Neural progenitor cell (in vitro differentiated cells): ENCODE results near the gene UTRN. TPM values are rescaled to one million over a fixed set of nuclear protein-coding genes. Genes with fewer than 3 reads are reported as not detected.

Experiments used
- DNase-seq: peaks from one replicate; pipeline ENCODE4 v3.0.0-alpha.2; 2016; ENCODE audit warnings: low spot score
- H2AFZ ChIP-seq: fragments of 200-600 bp; sonication (generic); replicated peaks from 2 replicates; pipeline ENCODE4 v1.6.1; 2016; ENCODE audit warnings: antibody characterized with exemption
- H3F3A ChIP-seq: fragments of 200-600 bp; sonication (generic); 2 replicates; pipeline ENCODE4 v1.6.1; 2016; ENCODE audit warnings: antibody characterized with exemption, low read depth
- H3K27ac ChIP-seq: fragments of 200-600 bp; sonication (generic); 2 replicates; pipeline ENCODE4 v1.5.1; 2016; ENCODE audit warnings: mild to moderate bottlenecking
- H3K27me3 ChIP-seq: fragments of 200-600 bp; sonication (generic); 2 replicates; pipeline ENCODE4 v1.6.1; 2016; ENCODE audit warnings: mild to moderate bottlenecking, moderate library complexity
- H3K36me3 ChIP-seq: fragments of 200-600 bp; sonication (generic); 2 replicates; pipeline ENCODE4 v1.5.1; 2016
- H3K4me1 ChIP-seq: fragments of 200-600 bp; sonication (generic); 2 replicates; pipeline ENCODE4 v1.6.1; 2016; ENCODE audit warnings: mixed run types
- H3K4me2 ChIP-seq: fragments of 200-600 bp; sonication (generic); 2 replicates; pipeline ENCODE4 v1.6.1; 2016
- H3K4me3 ChIP-seq: fragments of 200-600 bp; sonication (generic); 2 replicates; pipeline ENCODE4 v1.5.1; 2016
- H3K79me2 ChIP-seq: fragments of 200-600 bp; sonication (generic); 2 replicates; pipeline ENCODE4 v1.6.1; 2016; ENCODE audit warnings: low read depth
- H3K9ac ChIP-seq: fragments of 200-600 bp; sonication (generic); 2 replicates; pipeline ENCODE4 v1.6.1; 2016
- H3K9me3 ChIP-seq: fragments of 200-600 bp; sonication (generic); 2 replicates; pipeline ENCODE4 v1.5.1; 2016; ENCODE audit warnings: low read depth
- H4K20me1 ChIP-seq: fragments of 200-600 bp; sonication (generic); 2 replicates; pipeline ENCODE4 v1.6.1; 2016; ENCODE audit warnings: low read depth
- H3K27ac Mint-ChIP-seq: 3 replicates; pipeline ENCODE4 v1.8.0; 2021; ENCODE audit warnings: mixed read lengths
- H3K27me3 Mint-ChIP-seq: 2 replicates; pipeline ENCODE4 v1.8.0; 2022; ENCODE audit warnings: low read depth, mild to moderate bottlenecking, inconsistent platforms, moderate library complexity, mixed read lengths; ENCODE audit not compliant: insufficient read depth
- H3K36me3 Mint-ChIP-seq: 3 replicates; pipeline ENCODE4 v1.8.0; 2021; ENCODE audit warnings: mixed read lengths
- H3K4me1 Mint-ChIP-seq: 3 replicates; pipeline ENCODE4 v1.8.0; 2021; ENCODE audit warnings: mixed read lengths
- H3K4me3 Mint-ChIP-seq: 3 replicates; pipeline ENCODE4 v1.8.0; 2021; ENCODE audit warnings: mild to moderate bottlenecking, moderate library complexity, mixed read lengths
- H3K9me3 Mint-ChIP-seq: 3 replicates; pipeline ENCODE4 v1.8.0; 2020; ENCODE audit warnings: mixed read lengths
- EZH2 ChIP-seq: fragments of 200-600 bp; sonication (generic); IDR thresholded peaks from 2 replicates; pipeline ENCODE4 v1.6.1; 2017; ENCODE audit warnings: antibody characterized with exemption, mild to moderate bottlenecking, moderate library complexity
- EZH2phosphoT487 ChIP-seq: fragments of 200-600 bp; sonication (generic); IDR thresholded peaks from 2 replicates; pipeline ENCODE4 v1.6.1; 2017; ENCODE audit warnings: antibody characterized with exemption
- total RNA-seq: library from RNA; depleted of rRNA; stranded (reverse); fragments of >200 nt; gene quantifications from 2 replicates; pipeline ENCODE4 v1.2.3, GENCODE V29; 2015; ENCODE audit warnings: low replicate concordance
- TF ChIP-seq, protein P1 (sequence below): fragments of 200-600 bp; sonication (generic); IDR thresholded peaks from 2 replicates; pipeline ENCODE4 v1.5.1; 2017; ENCODE audit warnings: antibody characterized with exemption, mild to moderate bottlenecking

Gene UTRN
- total RNA-seq, 1 donor from 2014 or later, result 44.3 TPM

DNA sequence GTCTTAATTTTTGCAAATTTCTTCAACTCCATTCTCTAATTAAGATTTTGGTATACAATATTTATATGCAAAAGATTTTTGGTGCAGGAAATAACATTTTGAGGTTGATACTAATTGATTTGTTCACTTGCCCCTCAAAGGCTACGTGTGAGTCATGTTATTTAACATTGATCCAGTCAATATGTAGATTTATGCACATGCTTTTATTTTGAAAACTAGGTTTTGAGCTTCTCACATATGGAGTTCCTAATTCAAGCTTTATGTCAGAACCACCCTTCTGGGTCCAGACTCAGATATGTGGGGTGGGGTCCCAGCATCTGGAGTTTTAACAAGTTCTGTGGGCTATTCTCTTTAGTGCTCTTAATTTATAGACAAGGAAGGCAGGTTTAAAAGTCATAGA, 13.8 kb downstream of the UTRN start:
- Histone ChIP-seq H3K27ac (no peak overlapping the region), H3K4me2 (no peak overlapping the region), H3K9me3 (no peaks in the 10 kb centered on the region), H3K79me2 (no peaks in the 10 kb centered on the region), H3K4me1 (peaks cover 6% of the 10 kb centered on the region), H3K27me3 (no peaks in the 10 kb centered on the region), H3K9ac (no peak overlapping the region), H3K36me3 (no peaks in the 10 kb centered on the region), H3K4me3 (no peak overlapping the region), H3F3A (peaks cover 3% of the 10 kb centered on the region), H2AFZ (no peak overlapping the region), H4K20me1 (no peaks in the 10 kb centered on the region)
- no peak for DNase-seq
- no peaks in the 10 kb centered on the region for H3K27me3 Mint-ChIP-seq
- TF ChIP-seq EZH2phosphoT487, result no peak
- TF ChIP-seq EZH2, result no peak
- H3K27ac Mint-ChIP-seq, result no peak overlapping the region
- H3K4me1 Mint-ChIP-seq, result peaks cover 6% of the 10 kb centered on the region
- no peak overlapping the region for H3K4me3 Mint-ChIP-seq
- peaks cover 4% of the 10 kb centered on the region for H3K9me3 Mint-ChIP-seq
- H3K36me3 Mint-ChIP-seq, result peaks cover 37% of the 10 kb centered on the region

DNA sequence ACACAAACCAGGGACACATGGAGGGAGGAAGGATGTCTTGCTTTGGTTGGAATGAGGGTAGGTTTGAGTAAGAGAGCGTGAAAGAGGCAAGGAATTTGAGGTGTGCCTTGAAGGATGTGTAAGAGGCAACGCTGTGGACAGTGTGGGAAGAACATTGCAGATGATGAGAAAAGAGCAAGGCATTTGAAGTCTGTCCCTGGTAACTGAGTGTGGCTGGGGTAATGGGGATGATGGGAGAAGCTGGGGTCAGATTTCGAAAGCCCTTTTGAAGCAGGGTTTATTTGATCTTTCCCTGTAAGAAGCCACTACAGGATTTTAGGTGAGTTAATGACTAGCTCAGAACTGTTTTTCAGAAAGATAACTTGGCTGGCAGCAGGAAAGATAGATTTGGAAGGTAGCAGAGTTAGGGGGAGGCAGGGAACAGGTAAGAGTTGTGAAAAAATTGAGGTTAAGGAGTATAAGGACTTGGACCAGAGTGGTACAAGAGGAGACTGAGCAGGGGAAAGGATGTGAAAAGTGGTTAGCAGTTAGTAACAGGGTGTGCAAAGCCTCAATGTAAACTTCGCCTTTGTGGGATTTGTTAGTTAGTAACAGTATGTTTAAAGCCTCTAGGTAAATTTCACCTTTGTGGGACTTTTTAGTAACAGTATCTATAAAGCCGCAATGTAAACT, 17.7 kb downstream of the UTRN start:
- Mint-ChIP-seq H3K27me3 (no peaks in the 10 kb centered on the region), H3K4me3 (no peak overlapping the region), H3K27ac (peak overlapping the region; percentile 22), H3K36me3 (peaks cover 9% of the 10 kb centered on the region), H3K4me1 (peaks cover 8% of the 10 kb centered on the region), H3K9me3 (no peaks in the 10 kb centered on the region)
- H3K27ac ChIP-seq, result no peak overlapping the region
- H3K79me2 ChIP-seq, result peaks cover 18% of the 10 kb centered on the region
- no peaks in the 10 kb centered on the region for H3K9me3 ChIP-seq
- H3K4me3 ChIP-seq, result no peak overlapping the region
- no peaks in the 10 kb centered on the region for H3K36me3 ChIP-seq
- H3K4me1 ChIP-seq, result peaks cover 12% of the 10 kb centered on the region
- H3K9ac ChIP-seq, result no peak overlapping the region
- DNase-seq, result no peak
- no peaks in the 10 kb centered on the region for H3K27me3 ChIP-seq
- no peaks in the 10 kb centered on the region for H4K20me1 ChIP-seq
- no peak overlapping the region for H2AFZ ChIP-seq
- H3F3A ChIP-seq, result peaks cover 3% of the 10 kb centered on the region
- TF ChIP-seq, protein P1, sequence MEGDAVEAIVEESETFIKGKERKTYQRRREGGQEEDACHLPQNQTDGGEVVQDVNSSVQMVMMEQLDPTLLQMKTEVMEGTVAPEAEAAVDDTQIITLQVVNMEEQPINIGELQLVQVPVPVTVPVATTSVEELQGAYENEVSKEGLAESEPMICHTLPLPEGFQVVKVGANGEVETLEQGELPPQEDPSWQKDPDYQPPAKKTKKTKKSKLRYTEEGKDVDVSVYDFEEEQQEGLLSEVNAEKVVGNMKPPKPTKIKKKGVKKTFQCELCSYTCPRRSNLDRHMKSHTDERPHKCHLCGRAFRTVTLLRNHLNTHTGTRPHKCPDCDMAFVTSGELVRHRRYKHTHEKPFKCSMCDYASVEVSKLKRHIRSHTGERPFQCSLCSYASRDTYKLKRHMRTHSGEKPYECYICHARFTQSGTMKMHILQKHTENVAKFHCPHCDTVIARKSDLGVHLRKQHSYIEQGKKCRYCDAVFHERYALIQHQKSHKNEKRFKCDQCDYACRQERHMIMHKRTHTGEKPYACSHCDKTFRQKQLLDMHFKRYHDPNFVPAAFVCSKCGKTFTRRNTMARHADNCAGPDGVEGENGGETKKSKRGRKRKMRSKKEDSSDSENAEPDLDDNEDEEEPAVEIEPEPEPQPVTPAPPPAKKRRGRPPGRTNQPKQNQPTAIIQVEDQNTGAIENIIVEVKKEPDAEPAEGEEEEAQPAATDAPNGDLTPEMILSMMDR, result no peak
- TF ChIP-seq EZH2phosphoT487 (no peak), EZH2 (no peak)
- peak overlapping the region; percentile 33 for H3K4me2 ChIP-seq

DNA sequence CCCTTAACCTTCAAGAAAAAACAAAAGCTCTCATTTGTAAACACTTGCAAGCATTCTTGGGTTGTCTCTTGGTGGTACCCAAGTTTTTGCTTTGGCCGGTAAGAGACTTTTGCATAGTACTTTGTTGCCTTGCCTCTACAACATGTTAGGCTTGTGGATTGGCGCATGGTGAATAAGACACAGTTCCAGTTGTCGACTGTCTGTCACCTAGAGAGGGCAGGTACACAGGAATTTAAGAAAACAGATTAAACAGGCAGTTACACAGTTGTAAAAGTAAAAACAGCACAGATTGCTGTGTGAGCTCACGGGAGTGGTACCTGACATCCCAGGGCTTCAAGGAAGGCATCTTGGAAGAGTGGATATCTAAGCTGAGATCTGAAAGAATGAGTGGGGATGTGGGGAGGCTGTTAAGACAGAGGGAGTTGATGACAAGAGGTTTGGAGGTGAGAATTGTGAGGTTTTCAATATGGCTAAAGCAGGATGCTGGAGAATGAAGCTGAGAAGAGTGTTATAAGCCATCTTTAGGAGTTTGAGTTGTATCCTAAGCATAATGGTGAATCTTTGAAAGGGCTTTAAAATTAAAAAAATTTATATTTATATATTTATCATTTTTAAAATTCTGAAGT, 19.2 kb downstream of the UTRN start:
- H3K4me1 Mint-ChIP-seq, result peaks cover 9% of the 10 kb centered on the region
- no peak overlapping the region for H3K4me3 ChIP-seq
- H4K20me1 ChIP-seq, result no peaks in the 10 kb centered on the region
- no peaks in the 10 kb centered on the region for H3K36me3 ChIP-seq
- no peaks in the 10 kb centered on the region for H3K9me3 ChIP-seq
- H3K27ac ChIP-seq, result no peak overlapping the region
- TF ChIP-seq, protein P1, result no peak
- no peaks in the 10 kb centered on the region for H3K27me3 Mint-ChIP-seq
- H3K36me3 Mint-ChIP-seq, result peaks cover 19% of the 10 kb centered on the region
- no peak overlapping the region for H3K9ac ChIP-seq
- H3K27ac Mint-ChIP-seq, result no peak overlapping the region
- peaks cover 3% of the 10 kb centered on the region for H3F3A ChIP-seq
- H3K9me3 Mint-ChIP-seq, result no peaks in the 10 kb centered on the region
- H3K4me1 ChIP-seq, result peaks cover 15% of the 10 kb centered on the region
- H3K4me2 ChIP-seq, result no peak overlapping the region
- H3K27me3 ChIP-seq, result no peaks in the 10 kb centered on the region
- peaks cover 18% of the 10 kb centered on the region for H3K79me2 ChIP-seq
- H3K4me3 Mint-ChIP-seq, result no peak overlapping the region
- H2AFZ ChIP-seq, result no peak overlapping the region
- no peak for DNase-seq

DNA sequence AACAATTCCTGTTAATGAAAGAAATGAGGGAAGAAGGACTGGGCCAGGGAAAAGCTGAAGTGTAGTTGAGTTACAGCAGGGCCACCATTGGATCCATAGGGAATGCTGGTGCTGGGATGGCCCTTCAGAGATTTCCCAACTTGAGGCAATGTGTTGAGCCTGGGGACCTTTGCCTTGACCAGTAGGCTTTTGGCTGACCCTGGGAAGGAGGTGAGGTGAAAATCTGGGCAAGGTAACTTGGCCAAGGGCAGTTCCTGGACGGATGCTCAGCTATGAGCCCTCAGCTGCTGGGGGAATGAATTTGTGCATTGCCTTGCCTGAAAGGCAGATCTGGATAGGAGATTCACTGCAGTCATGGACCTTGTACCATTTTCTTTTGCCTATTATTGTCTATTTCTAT, 20.4 kb downstream of the UTRN start:
- Histone ChIP-seq H2AFZ (no peak overlapping the region), H3F3A (peaks cover 3% of the 10 kb centered on the region), H4K20me1 (no peaks in the 10 kb centered on the region), H3K27ac (no peak overlapping the region), H3K79me2 (peaks cover 18% of the 10 kb centered on the region), H3K4me3 (no peak overlapping the region), H3K9me3 (no peaks in the 10 kb centered on the region), H3K36me3 (no peaks in the 10 kb centered on the region), H3K4me2 (no peak overlapping the region), H3K4me1 (peaks cover 15% of the 10 kb centered on the region), H3K9ac (no peak overlapping the region), H3K27me3 (no peaks in the 10 kb centered on the region)
- TF ChIP-seq, protein P1, result no peak
- TF ChIP-seq EZH2phosphoT487 (no peak), EZH2 (no peak)
- peaks cover 9% of the 10 kb centered on the region for H3K4me1 Mint-ChIP-seq
- no peak overlapping the region for H3K4me3 Mint-ChIP-seq
- DNase-seq, result no peak
- H3K27ac Mint-ChIP-seq, result no peak overlapping the region
- H3K27me3 Mint-ChIP-seq, result no peaks in the 10 kb centered on the region
- H3K9me3 Mint-ChIP-seq, result no peaks in the 10 kb centered on the region
- peaks cover 23% of the 10 kb centered on the region for H3K36me3 Mint-ChIP-seq
